Left kidney (tissue), 8 donors: Measurements from ENCODE around the gene ZNF780A. TPM values are rescaled to one million over a fixed set of nuclear protein-coding genes. Genes with fewer than 3 reads are reported as not detected.
"Not testable (repeated sequence)": the region's sequence is repeated elsewhere in the genome, so short reads cannot be mapped to it uniquely, and the experiment has no call there.

Experiments used
- DNase-seq: peaks from one replicate; pipeline ENCODE4 v3.0.0-alpha.2; 2013
- long read RNA-seq, 8 donors: transcript quantifications; one replicate each; lab custom pipeline, GENCODE V29; 2026
- polyA plus RNA-seq: library from polyadenylated mRNA; unstranded; fragments of 120-200 nt; gene quantifications from one replicate; pipeline ENCODE4 v1.2.1, GENCODE V29; 2013; ENCODE audit not compliant: insufficient read length

ZNF780A gene
- polyA plus RNA-seq = 20.6 TPM
- long read RNA-seq, donor 1, partial matches to known transcripts = 0 of 2 reads
- long read RNA-seq, donor 1, other reads (novel, unspliced or antisense) = 0 of 2 reads
- long read RNA-seq, donor 2, partial matches to known transcripts = 0 of 2 reads
- long read RNA-seq, donor 2, other reads (novel, unspliced or antisense) = 0 of 2 reads
- long read RNA-seq, donor 3, partial matches to known transcripts = 0 of 3 reads
- long read RNA-seq, donor 3, other reads (novel, unspliced or antisense) = 0 of 3 reads
- long read RNA-seq, donor 4 = 0 reads
- long read RNA-seq, donor 5, full-length matches to known transcripts = 1 of 1 reads
- long read RNA-seq, donor 5, partial matches to known transcripts = 0 of 1 reads
- long read RNA-seq, donor 5, other reads (novel, unspliced or antisense) = 0 of 1 reads
- long read RNA-seq, donor 6, partial matches to known transcripts = 0 of 3 reads
- long read RNA-seq, donor 6, other reads (novel, unspliced or antisense) = 0 of 3 reads
- long read RNA-seq, donor 7, full-length matches to known transcripts = 6 of 6 reads
- long read RNA-seq, donor 7, partial matches to known transcripts = 0 of 6 reads
- long read RNA-seq, donor 7, other reads (novel, unspliced or antisense) = 0 of 6 reads
- long read RNA-seq, donor 8, partial matches to known transcripts = 0 of 1 reads
- long read RNA-seq, donor 8, other reads (novel, unspliced or antisense) = 0 of 1 reads

GRCh38 chr19:40090241-40091204, at the start of gene ZNF780A:
Gene ZNF780A (minus strand): TSS chr19:40090943. CDS start chr19:40084753, 6,190 bp downstream.
- peak; percentile 83 for DNase-seq

- DNase-seq = peak; percentile 41
Measured at GRCh38 chr19:40139533-40140287, 49.0 kb upstream of the ZNF780A start.

- DNase-seq = no peak
Measured at GRCh38 chr19:40136818-40137217, 46.1 kb upstream of the ZNF780A start.

GRCh38 chr19:40134866-40135265, 44.1 kb upstream of the ZNF780A start:
- DNase-seq = no peak

- no peak for DNase-seq
Measured at GRCh38 chr19:40133491-40133890, 42.7 kb upstream of the ZNF780A start.

- no peak for DNase-seq
Measured at GRCh38 chr19:40130013-40130412, 39.3 kb upstream of the ZNF780A start.

GRCh38 chr19:40129425-40129824, 38.7 kb upstream of the ZNF780A start:
- no peak for DNase-seq

- DNase-seq = no peak
Measured at GRCh38 chr19:40128991-40129390, 38.2 kb upstream of the ZNF780A start.

GRCh38 chr19:40119380-40119779, 28.6 kb upstream of the ZNF780A start:
- DNase-seq = no peak

- not testable (repeated sequence) for DNase-seq
Measured at GRCh38 chr19:40118638-40119037, 27.9 kb upstream of the ZNF780A start.

GRCh38 chr19:40116075-40116474, 25.3 kb upstream of the ZNF780A start:
- no peak for DNase-seq

- DNase-seq = not testable (repeated sequence)
Measured at GRCh38 chr19:40114119-40114518, 23.4 kb upstream of the ZNF780A start.

GRCh38 chr19:40112271-40112670, 21.5 kb upstream of the ZNF780A start:
- not testable (repeated sequence) for DNase-seq

- DNase-seq = no peak
Measured at GRCh38 chr19:40110570-40110969, 19.8 kb upstream of the ZNF780A start.

- DNase-seq = no peak
Measured at GRCh38 chr19:40104754-40105153, 14.0 kb upstream of the ZNF780A start.

GRCh38 chr19:40103600-40103999, 12.9 kb upstream of the ZNF780A start:
- DNase-seq = no peak

GRCh38 chr19:40101813-40102212, 11.1 kb upstream of the ZNF780A start:
- no peak for DNase-seq

GRCh38 chr19:40093416-40093815, 2.7 kb upstream of the ZNF780A start:
- DNase-seq = no peak

GRCh38 chr19:40091205-40092129, 724 bp upstream of the ZNF780A start:
- DNase-seq = no peak

GRCh38 chr19:40089462-40089861, 1.3 kb downstream of the ZNF780A start:
- no peak for DNase-seq
